Anterior cingulate cortex (tissue), 58 donors: Measurements from ENCODE around the gene RASGRF1.

ENCODE experiments used
- DNase-seq, 58 donors: peaks; one replicate each; lab custom pipeline; 2025; lab: John Stamatoyannopoulos, UW

The RASGRF1 gene

DNA sequence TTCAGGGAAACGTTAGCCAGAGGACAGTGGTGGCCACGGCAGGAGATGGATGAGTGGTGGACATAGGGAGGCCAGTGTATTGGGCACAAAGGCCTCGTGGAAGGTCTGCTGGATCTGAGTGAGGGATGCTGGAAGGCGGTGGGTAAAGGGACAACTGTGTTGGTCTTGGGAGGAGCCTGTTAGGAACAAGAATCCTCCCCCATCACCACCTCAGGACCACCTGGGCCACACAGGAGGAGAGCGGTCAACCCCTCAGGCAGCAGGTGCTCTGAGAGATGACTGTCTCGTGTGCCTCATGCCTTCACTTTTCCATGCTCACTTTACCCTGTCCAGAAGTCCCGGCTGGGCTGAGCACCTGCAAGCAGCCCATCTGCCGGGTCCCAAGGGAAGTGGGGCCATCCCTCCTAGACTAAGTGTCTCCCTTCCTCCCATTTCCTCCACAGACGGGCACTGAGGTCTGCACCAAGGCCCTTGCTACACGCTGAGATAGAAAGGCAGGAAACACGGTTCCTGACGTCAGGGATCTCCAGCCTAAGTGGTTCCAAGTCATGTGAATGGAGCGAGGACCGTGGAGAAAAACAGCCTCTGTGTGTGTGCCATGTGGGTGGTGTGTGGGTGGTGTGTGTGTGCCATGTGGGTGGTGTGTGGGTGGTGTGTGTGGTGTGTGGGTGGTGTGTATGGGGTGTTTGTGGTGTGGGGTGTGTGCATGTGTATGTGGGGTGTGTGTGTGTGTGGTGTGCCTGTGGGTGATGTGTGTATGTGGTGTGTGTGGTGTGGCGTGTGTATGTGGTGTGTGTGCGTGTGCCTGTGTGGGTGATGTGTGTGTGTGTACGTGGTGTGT lies 97.9 kb downstream of the RASGRF1 start:
- peak in 7 of 58 donors; percentile 11 to 50 (median 25) for DNase-seq

GRCh38 chr15:78991879-78992278 lies 98.7 kb downstream of the RASGRF1 start:
- DNase-seq, result no peak

GRCh38 chr15:78991476-78991875 lies 99.1 kb downstream of the RASGRF1 start:
- no peak for DNase-seq

DNA sequence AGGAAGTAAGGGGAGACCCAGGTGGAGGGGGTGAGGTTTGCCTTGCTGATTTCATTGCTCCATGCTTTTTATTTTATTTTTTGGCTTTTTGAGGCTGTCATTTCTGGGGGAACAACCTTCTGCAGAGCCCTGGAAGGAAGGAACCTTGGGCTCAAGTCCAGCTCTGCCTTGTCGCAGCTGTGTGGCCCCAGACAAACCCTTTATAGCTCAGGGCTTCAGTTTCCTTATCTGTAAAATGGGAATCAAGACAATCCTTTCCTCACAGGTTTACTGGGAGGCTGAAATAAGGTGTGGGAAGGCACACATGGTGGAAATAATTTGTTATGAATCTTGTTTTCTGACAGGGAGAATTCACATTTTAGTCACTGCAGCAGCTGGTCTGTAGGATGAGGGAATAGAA lies 100.3 kb downstream of the RASGRF1 start:
- DNase-seq, result no peak

GRCh38 chr15:78989701-78990240 lies 100.8 kb downstream of the RASGRF1 start:
- no peak for DNase-seq

DNA sequence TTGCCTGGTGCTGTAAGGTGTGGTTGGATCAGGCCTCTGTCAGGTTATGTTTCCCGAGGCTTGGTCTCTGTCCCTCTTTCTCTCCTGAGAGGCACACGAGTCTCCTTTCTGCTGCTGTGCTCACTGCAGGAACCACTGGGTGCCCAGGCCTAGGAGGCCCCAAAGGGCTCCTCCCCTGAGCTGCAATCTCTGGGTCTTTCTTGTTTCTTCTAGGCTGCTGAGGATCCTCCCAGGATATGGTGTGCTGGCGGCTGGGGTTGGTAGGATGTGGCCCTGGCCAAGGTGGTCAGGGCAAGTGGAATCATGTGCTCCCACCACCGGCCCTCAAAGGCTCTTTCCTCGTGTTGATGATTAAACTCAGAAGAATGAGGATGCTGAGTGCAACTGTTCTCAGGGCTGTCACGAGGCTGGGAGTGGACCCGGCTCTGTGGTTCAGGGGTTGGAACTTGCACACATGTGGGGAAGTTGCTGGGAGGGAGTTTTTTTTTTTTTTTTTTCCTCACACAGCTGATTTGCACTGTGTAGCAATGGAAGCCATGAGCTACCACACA lies 102.1 kb downstream of the RASGRF1 start:
- peak in 25 of 58 donors; percentile 13 to 66 (median 27) for DNase-seq

GRCh38 chr15:78987556-78988360 lies 102.8 kb downstream of the RASGRF1 start:
- DNase-seq, result no peak

GRCh38 chr15:78985859-78986475 lies 104.6 kb downstream of the RASGRF1 start:
- no peak for DNase-seq

DNA sequence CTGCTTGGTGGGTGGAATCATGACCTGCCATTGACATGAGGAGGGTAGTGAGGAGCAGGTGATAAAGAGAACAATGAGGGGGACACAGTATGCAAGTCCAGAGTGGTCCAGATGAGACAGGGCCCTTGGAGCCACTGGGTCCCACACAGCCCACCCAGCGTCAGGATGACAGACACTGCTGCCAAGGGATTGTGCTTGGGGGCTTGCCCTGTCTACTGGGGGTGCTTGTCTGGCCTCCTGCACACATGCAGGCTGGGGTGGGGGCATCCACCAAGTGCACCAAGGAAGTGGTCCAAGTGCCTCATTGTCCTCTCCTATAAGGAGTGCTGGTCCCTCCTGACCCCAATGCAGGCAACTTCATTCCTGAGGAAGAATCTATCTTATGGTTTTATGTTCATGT lies 106.5 kb downstream of the RASGRF1 start:
- DNase-seq, result no peak

GRCh38 chr15:78983146-78983918 lies 107.2 kb downstream of the RASGRF1 start:
- DNase-seq, result no peak

- DNase-seq, result no peak
Measured at GRCh38 chr15:78982736-78983135, 107.8 kb downstream of the RASGRF1 start.

DNA sequence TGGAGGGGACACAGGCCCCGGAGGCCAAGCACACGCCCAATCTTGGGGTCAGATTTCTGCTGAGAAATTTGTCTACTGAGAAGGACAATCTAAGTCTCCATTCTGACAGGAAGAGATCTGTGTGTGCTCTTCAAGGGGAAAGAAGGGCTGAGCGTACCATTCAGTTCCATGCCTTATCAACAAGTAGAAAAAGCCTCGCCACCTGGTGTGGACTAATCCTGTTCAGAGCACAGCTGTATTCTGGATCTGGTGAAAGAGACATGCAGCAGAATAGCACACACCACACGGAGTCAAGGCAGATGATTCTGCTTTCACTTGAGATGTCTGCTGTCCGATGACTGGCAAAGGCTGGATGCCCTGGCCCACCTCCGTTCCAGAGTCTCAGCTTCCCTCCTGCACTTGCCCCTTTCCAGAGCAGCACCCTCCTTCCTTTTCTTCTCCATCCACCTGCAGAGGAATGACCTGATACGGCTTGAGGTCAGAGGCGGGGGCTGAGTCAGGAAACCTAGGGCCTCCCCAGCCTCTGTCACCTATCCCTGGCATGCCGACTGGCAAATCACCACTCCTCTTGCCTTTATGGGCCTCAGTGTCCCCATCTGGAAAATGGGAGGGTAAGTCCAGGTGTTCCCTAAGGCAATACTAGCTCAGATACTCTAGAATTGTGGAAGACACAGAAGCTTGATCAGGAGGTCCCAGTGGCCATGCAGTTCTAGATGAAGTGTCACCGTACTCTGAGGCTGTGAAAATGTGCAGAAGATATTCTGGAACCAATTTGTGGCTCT lies 108.9 kb downstream of the RASGRF1 start:
- DNase-seq, result no peak

DNA sequence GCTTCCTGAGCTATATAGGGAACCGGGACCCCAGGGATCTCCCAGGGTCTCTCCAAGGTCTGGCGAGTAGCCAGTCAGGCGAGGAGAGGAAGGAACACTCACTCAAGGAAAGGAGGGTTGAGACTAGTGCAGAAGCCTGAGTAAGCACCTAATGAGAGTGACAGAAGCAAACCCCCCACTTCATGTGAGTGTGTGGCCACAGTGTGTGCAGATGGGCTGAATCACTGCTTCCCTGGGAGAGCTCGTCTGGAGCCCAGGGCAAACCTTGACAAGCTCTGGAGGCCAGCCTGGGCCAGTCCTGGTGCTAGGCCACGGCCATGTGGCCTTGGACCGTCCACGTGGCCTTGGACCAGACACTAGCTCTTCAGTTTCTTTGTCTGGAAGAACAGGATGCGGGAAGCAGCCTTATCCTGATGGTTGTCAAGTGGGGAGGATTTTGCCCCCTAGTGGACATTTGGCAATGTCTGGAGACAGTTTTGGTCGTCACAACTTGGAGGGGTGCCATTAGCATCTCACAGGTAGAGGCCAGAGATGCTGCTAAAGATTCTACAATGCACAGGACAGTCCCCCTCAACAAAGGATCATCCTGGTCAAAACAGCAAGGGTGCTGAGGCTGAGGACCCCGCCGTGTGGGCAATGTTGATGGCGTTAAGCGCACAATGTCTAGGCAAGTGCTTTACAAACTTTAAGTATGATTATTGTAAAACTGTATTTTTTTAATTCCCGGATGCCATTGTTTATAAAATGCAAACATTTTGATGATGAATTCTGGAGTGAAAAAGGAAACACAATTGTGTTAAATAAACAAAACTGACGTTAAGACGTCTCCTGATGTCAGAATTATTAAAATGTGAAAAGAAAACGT lies 110.9 kb downstream of the RASGRF1 start:
- DNase-seq, result peak in 30 of 58 donors; percentile 11 to 62 (median 37)

GRCh38 chr15:78978601-78979179 lies 111.9 kb downstream of the RASGRF1 start:
- DNase-seq, result no peak

DNA sequence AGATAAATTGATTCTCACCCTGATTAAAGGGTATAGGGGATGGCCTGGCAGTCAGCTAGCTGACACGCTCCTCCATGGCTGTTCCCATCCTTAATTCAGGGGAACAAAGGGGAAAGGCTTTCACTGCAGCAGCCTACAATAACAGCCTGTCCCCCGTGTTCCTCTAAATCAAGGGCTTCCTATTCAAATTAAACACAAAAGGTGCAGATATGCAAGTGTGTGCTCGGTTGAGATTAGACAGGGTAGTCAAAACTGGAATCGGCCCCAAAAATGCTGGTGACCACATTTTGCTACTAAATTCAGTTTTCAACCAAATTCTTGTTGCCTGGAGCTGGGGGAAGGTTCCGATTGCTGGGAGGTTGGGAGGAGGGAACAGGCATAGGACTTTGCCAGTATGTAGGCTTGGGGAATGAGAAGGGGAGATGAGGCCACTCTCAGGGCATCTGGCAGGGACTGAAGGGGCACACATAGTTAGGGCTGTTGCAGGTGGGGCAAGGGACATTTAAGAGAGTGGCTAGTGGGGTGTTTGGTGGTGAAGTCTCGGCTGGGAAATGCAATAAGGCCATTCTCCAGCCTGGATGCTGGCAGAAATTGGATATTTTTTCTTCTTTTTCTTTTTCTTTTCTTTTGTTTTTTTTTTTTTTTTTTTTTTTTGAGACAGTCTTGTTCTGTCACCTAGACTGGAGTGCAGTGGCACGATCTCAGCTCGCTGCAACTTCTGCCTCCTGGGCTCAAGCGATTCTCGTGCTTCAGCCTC lies 112.8 kb downstream of the RASGRF1 start:
- DNase-seq, result no peak

- no peak for DNase-seq
Measured at GRCh38 chr15:78977091-78977571, 113.4 kb downstream of the RASGRF1 start.

DNA sequence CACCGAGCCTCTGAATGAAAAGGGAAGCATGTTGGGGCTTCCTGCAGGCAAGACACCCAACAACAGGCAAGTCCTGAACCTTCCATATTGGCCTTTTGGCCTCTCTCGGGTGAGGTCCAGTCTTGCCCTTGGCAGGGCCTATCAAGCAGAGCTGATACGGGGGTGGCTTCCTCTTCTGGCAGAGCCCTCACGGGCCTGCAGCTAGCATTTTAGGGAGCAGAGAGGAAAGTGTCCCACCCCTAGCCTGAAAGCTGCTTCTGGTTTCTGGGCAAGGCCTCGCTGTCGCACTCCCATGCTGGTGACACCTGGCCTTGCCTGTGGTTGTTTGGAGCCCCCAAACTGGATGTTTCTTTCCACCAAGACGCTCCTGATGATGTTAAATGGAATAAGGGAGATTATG lies 113.9 kb downstream of the RASGRF1 start:
- no peak for DNase-seq
